ENCODE data around the gene SRSF9.
"Not testable (repeated sequence)": the region's sequence is repeated elsewhere in the genome, so short reads cannot be mapped to it uniquely, and the experiment has no call there.

Gene SRSF9

DNA sequence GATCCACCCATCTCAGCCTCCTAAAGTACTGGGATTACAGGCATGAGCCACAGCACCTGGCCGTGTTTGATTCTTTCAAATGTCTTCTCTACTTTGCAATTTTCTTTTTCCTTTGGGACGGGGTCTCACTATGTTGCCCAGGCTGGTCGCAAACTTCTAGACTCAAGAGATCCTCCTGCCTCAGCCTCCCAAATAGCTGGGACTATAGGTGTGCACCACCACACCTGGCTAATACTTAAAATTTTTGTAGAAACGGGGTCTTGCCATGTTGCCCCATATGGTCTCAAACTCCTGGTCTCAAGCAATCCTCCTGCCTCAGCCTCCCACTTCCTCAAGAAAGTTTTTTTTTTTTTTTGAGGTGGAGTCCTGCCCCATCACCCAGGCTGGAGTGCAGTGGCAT, 21.6 kb downstream of the SRSF9 start:
- DNase-seq (ENCODE audit: low spot score), result no peak

DNA sequence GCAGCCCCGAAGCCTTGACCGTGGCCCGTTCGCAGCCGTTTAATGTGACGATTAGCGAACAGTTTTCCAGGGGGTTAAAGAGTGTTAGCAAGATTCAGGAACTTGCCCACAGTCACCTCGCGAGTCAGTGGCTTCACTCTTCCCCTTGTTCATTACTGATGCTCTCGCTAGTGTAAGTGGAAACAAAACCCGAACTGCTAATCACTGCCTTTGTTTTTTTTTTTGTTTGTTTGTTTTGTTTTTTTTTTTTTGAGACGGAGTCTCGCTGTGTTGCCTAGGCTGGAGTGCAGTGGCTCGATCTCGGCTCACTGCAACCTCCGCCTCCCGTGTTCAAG, 22.7 kb downstream of the SRSF9 start:
- DNase-seq (ENCODE audit: low spot score), result not testable (repeated sequence)

DNA sequence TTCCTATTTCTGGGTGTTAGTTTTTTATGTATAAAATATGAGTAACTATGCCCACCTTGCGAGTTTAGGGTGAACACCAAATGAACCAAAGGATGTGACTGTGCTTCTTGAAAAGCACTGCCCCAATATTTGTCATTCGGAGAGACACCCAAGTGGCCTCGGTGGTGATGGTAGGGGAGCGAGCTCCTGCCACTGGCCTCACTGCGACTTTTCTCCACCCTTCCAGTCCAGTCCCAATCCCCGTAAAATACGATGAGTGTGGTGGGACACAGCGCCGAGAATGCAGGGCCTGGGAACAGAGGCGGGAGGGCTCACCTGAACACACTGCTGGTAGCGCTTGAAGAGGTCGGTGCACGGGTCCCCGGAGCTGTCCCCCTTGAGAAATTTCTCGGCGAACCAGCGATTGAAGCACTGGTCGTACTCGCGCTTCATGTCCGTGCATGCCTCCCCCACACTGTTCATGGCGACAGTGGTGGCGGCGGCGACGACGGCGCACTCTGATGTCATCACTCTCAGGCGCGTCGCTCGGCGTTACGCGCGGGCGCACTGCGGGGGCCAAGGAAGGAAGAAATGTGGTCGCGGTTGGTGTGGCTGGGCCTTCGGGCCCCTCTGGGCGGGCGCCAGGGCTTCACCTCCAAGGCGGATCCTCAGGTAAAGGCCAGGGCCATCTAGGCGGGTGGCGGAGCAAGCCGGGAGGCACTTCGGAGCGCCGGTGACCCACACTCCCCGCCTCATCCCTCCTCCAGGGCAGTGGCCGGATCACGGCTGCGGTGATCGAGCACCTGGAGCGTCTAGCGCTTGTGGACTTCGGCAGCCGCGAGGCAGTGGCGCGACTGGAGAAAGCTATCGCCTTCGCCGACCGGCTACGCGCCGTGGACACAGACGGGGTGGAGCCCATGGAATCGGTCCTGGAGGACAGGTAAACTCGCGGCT, 23.4 kb downstream of the SRSF9 start, which contains the start of the genes GATC and TRIAP1:
GATC (plus strand) TSS at position 534 of the 933 bp plus-strand sequence; CDS start at position 571, 37 bp downstream.
TRIAP1 (minus strand) TSS at position 474 of the 933 bp plus-strand sequence; CDS start at position 462, 12 bp downstream.
- peak; percentile 85 for DNase-seq (ENCODE audit: low spot score)

DNA sequence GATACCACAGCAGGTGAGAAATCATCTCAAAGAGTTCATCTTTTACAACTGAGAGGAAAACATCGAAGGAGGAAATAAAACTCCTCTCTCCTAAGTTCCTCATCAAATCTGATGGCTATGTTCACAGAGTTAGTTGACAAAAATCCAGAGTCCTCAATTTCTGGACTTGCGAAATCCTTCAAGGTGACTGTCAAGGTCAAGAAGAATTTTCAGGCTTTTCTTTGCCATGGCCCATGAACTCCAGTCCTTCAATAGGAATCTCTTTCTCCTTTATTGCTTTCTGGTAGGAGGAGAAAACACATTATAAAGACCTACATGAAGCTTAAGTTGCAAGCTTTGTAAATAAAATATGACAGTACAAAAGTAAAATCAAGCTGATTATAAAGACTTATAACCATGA, 24.9 kb downstream of the SRSF9 start:
- DNase-seq (ENCODE audit: low spot score), result no peak

DNA sequence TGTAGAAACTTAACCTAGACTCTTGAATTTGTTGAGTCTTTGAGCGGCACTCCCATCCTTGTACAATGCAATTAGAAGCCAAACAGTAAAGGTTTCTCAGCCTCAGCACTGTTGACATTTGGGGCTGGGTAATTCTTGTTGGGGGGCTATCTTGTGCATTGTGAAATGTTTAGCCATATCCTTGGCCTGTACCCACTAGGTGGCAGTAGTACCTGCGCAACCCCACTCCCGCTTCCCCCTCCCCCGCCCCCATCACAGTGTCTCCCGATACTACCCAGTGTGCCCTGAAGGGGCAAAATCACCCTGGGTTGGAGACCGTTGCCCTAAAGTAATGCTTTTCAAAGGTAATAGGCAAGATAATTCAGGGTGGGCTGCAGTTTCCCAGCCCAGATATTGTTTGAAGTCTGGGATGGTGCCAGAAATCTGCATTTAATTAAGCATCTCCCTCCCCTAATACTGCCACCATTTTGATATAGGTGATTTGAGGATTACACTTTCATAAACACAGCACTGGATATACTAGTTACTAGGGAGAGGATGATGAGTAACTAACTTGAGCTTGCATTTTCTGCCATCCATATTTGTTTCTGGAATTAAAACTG, 29.8 kb downstream of the SRSF9 start:
- peak; percentile 69 for DNase-seq (ENCODE audit: low spot score)

DNA sequence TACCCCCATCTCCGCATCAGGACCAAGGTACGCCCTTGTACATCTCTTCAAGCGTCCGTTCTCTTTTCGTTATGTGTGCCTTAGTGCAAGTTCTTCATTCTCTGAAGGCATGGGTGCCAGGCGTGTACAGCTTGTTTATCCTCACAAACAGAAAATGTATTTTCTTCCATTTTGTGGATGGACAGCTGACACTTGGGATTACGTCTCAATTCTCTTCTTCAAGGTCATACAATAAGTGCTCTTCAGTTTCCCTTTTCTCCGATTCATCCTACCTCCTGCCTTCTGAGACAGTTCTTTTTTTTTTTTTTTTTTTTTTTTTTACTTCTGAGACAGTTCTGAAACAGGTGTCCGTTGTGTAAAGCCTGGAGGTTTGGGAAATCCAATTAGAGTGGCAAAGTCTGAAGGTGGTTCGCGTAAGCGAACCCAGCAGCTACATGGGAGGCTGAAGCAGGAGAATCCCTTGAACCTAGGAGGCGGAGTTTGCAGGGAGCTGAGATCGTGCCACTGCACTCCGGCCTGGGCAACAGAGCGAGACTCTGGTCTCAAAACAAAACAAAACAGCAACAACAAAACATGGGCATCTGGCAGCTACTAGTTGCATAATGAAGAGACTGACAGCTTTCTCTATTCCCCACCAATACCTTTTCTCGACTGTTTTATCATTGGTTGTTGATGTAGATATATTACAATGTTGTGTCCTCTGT, 30.9 kb downstream of the SRSF9 start:
- DNase-seq (ENCODE audit: low spot score), result peak; percentile 25

DNA sequence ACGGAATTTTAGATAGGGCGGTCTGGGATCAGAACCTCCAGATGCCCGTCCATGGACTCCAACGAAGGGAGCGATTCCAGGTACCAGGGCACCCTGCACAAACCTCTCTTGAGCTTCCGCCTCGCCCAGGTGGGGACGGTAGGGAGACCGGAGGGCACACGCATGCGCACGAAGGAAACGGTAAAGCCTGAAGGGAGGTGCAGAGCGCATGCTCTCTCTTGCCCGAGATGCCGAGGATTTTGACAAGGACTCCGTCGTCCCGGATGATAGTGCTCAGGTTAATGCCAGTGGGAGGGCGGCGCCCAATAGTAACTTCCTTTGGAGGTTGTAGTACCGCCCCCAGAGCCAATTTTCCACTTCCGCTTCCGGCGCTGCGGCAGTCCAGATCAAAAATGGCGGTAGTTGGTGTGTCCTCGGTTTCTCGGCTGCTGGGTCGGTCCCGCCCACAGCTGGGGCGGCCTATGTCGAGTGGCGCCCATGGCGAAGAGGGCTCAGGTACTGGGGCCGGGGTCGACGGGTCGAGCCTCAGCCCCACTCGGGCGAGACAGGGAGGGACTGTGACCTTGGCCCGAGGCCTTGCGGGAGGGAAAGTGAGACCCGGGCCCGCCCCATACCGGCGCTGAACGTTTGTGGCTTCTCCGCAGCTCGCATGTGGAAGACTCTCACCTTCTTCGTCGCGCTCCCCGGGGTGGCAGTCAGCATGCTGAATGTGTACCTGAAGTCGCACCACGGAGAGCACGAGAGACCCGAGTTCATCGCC, 31.6 kb downstream of the SRSF9 start, which contains the start of gene COX6A1:
COX6A1 (plus strand) TSS at position 379 of the 760 bp plus-strand sequence; CDS start at position 393, 14 bp downstream.
- DNase-seq (ENCODE audit: low spot score), result peak; percentile 99

DNA sequence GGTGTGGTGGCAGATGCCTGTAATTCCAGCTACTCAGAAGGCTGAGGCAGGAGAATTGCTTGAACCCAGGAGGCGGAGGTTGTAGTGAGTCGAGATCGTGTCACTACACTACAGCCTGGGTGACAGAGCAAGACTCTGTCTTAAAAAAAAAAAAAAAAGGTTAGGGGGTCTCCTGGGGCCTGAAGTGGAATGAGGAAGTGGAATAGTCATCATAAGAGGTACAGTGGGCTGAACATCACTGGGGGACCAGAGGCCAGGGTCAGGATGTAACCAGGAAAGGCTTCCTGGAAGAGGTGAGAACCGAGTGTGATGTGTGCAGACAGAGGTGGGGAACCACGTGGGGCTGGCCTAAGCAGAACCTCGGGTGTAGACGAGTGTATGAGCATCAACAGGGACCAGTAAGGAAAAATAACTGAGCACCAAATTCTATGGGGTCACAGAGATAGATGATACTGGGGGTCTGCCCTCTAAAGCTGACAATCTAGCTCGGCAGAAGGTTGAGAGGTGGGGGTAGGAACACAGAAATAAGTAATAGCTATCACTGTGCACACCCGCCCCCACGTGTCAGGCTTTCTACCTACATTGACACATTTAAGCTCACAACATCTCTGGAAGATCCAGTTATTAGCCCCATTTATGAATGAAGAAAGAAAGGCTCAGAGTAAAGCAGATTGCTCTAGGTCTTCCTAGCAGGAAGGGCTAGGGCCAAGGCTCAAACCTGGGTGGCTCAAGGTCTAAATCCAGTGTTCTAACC, 36.6 kb downstream of the SRSF9 start:
- no peak for DNase-seq (ENCODE audit: low spot score)

DNA sequence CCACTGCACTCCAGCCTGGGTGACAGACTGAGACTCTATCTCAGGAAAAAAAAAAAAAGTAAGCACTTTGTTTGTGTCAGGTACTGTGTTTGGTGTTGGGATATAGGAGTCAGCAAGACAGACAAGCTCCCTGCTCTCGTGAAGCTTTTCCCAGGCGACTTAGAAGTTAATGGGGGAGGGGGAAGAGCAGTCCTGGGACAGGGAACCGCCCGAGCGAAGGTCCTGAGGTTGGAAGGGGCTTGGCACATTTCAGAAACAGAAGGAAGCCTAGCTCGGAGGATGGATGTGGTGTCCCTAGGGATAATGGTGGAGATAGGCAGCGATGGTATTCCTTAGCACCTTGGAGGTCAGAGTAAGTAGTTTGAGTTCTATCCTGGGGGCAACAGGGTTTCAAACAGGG, 40.2 kb downstream of the SRSF9 start:
- DNase-seq (ENCODE audit: low spot score), result no peak

DNA sequence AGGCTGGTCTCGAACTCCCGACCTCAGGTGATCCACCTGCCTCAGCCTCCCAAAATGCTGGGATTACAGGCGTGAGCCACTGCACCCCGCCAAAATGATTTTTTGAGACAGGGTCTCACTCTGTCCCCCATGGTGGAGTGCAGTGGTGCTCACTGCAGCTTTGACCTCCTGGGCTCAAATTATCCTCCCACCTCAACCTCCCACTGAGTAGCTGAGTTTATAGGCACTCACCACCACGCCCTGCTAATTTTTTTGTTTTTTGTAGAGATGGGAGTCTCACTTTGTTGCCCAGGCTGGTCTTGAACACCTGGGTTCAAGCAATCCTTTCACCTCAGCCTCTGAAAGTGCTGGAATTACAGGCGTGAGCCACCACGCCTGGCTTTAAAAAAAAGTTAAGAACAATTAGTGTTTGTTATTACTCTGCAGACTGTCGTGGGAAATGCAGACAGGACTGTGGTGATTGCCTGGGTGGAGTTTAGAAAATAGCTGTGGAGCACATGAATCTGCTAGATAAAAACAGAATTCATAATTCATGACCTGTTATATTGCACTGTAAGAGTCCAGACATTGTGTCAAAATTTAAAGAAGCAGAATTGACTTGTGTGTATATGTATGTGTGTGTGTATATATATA, 40.8 kb downstream of the SRSF9 start:
- no peak for DNase-seq (ENCODE audit: low spot score)

DNA sequence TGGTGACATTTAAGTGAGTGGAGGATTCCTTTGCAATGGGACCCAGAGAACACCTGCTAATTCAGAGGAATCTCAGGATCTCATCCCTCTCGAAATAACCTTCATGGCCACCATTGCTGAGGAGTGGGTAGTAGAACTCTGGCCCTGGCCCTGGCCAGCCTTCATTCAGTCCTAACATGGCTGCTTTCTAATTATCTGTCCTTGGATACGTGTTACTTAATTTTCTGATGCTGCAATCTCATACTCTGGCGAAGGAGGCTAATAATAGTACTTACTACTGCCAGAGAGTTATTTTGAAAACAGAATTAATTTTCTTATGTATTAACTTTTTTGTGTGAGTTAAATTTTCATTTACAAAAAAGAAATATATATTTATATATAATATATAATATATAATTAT, 43.8 kb downstream of the SRSF9 start:
- no peak for DNase-seq (ENCODE audit: low spot score)

DNA sequence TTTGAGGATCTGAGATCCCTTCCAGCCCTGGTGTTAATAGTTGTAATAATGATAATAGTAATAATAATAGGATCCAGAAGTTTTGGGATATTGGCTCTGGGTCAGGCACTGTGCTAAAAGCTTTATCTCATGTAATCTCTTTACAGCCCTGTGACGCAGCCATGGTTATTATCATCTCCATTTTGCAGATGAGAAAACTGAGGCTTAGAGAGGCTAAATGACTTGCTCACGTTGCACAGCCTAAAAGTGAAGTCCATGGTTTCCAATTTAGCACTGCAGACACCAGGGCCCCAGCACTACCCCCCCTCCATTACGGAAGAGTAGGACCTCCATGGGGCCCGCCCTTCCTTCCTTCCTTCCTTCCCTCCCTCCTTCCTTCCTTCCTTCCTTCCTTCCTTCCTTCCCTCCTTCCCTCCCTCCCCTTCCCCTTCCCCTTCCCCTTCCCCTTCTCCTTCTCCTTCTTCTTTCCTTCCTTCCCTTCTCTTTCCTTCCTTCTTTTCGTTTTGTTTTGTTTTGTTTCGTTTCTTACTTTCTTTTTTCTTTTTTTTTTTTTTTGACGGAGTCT, 46.6 kb downstream of the SRSF9 start:
- no peak for DNase-seq (ENCODE audit: low spot score)

DNA sequence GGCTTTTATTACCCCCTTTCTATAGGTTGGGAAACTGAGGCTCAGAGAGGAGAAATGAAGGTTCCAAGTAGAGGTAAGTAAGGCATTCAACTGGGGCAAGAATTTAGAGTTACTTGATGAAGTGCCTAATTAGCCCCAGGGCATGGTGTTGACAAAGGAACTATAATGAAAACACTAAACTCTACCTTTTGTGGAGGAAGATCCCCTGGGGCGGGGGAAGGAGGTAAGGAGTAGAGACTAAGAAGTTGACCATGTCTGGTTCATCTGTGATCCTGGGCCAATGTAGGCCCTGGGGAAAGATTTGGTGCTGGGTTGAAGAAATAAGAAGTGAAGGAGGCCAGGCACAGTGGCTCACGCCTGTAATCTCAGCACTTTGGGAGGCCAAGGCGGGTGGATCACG, 47.8 kb downstream of the SRSF9 start:
- DNase-seq (ENCODE audit: low spot score), result no peak

DNA sequence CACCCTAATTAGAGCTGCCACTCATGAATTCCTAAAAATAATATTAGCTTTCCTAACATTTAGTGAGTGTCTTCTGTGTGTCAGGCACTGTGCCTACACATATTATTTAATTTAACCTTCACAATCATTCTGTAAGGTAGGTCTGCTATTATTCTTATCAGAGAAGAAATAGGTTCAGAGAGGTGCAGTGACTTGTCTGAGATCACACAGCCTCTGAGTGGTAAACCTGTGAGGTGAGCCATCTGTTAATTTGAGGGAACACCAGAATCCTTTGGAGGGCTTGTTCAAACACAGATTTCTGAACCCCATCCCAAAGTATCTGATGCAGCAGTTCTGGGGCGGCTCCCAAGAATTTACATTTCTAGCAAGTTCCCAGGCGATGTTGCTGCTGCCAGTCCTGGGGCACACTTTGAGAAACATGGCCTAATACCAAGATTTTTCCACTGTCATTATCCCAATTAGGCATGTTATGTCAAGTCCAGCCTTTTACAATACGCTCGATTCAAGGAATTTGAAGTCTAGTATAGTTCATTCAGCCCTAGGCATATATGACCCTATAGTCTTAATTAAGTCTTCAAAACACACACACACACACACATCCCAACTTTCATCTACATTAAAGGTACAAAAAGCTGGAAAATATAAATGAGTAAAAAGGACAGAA, 51.5 kb downstream of the SRSF9 start:
- DNase-seq (ENCODE audit: low spot score), result no peak

DNA sequence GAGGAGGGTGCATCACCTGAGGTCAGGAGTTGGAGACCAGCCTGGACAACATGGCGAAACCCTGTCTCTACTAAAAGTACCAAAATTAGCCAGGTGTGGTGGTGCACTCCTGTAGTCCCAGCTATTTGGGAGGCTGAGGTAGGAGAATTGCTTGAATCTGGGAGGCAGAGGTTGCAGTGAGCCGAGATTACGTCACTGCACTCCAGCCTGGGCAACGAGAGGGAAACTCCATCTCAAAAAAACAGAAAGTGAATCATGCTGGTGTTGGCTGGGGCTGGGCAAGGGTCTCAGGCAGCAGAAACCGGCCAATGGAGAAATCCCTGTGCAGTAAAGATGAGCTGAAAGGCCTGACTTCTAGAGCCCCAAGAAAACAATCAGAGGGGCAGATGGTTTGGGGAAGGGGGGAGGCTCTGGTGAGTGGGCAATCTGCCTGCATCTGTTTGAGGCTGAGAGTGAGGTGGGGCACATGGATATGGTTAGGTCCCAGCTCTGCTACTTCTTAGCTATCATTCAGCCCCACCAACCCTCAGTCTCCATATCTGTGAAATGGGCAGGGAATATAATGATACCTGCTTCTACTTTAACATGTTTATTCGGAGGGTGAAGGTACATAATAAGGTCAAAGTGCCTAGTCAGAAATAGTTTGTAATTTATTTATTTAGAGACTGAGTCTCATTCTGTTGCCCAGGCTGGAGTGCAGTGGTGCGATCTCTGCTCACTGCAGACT, 52.9 kb downstream of the SRSF9 start:
- no peak for DNase-seq (ENCODE audit: low spot score)

DNA sequence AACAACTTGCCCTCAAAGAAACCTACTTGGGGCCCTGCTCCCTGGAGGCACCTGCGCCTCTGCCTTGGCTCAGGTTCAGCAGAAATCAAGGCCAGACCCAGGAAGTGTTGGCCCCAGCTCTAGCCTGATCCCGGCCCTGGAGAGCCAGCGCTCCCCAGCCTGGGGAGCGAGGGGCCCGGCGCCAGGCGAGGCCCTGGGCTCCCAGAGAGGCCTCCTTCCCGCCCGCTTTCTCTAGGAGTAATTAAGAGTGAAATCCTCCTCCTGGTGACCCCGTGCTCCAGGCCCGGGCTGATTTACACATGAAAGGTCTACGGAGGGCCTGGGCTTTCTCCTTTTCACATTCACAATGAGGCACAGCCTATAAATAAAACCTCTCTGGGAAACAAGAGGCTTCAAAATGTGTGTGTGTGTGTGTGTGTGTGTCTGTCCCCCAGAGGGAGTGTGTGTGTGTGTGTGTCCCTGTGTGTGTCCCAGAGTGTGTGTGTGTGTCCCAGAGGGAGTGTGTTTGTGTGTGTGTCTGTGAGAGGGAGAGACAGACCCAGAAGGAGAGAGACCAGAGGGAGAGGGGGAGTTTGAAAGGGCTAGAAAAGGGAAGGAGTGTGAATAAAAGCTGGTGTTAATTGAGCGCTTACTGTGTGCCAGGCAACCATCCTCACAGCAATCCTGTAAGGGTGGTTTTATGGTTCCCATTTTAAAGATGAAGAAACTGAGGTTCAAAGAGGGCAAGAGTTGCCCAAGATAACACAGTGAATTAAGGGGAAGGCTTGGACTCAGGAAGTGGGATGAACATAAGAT, 55.5 kb downstream of the SRSF9 start:
- no peak for DNase-seq (ENCODE audit: low spot score)

DNA sequence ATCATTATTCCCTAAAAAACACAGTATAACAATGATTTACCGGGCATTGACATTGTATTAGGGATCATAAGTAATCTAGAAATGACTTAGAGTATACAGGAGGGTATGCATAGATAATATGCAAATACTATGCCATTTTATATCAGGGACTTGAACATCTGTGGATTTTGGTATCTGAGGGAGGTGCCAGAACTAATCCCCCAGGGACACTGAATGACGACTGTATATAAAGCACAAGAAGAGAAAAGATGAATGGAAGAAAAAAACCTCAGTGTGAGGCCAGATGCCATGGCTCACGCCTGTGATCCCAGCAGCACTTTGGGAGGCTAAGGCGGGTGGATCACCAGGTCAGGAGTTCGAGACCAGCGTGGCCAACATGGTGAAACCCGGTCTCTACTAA, 57.1 kb downstream of the SRSF9 start:
- no peak for DNase-seq (ENCODE audit: low spot score)

All from kidney tubule cell (primary cell).